COR-L47 (cell line): ENCODE data around the gene DCDC2.
"Not testable (repeated sequence)": the region's sequence is repeated elsewhere in the genome, so short reads cannot be mapped to it uniquely, and the experiment has no call there.

Experiments used
- DNase-seq: peaks from one replicate; lab custom pipeline; 2025; lab: John Stamatoyannopoulos, UW

The DCDC2 gene

GRCh38 chr6:24147511-24148153, 210.2 kb downstream of the DCDC2 start:
- DNase-seq: peak; percentile 13

- no peak for DNase-seq
Observed at GRCh38 chr6:24146871-24147270, 211.0 kb downstream of the DCDC2 start.

- no peak for DNase-seq
Observed at GRCh38 chr6:24145690-24146131, 212.1 kb downstream of the DCDC2 start.

- DNase-seq: not testable (repeated sequence)
Observed at GRCh38 chr6:24142733-24143132, 215.1 kb downstream of the DCDC2 start.

- no peak for DNase-seq
Observed at GRCh38 chr6:24140591-24140990, 217.3 kb downstream of the DCDC2 start.

GRCh38 chr6:24139639-24140038, 218.2 kb downstream of the DCDC2 start:
- no peak for DNase-seq

- DNase-seq: no peak
Observed at GRCh38 chr6:24139080-24139479, 218.8 kb downstream of the DCDC2 start.

- no peak for DNase-seq
Observed at GRCh38 chr6:24131751-24132150, 226.1 kb downstream of the DCDC2 start.

- DNase-seq: no peak
Observed at GRCh38 chr6:24127316-24127715, 230.5 kb downstream of the DCDC2 start.

GRCh38 chr6:24126586-24127192, 231.2 kb downstream of the DCDC2 start:
- DNase-seq: no peak

- peak; percentile 87 for DNase-seq
Observed at GRCh38 chr6:24125980-24126379, 231.9 kb downstream of the DCDC2 start, which contains the start of gene NRSN1. Gene NRSN1 (plus strand): TSS chr6:24126215. CDS start chr6:24134328, 8,113 bp downstream.

GRCh38 chr6:24122139-24122538, 235.7 kb downstream of the DCDC2 start:
- no peak for DNase-seq
